IgD-negative memory B cell (primary cell): ENCODE results near the gene KRT38. TPM values are rescaled to one million over a fixed set of nuclear protein-coding genes. Genes with fewer than 3 reads are reported as not detected.

Experiments
- H3K27ac Mint-ChIP-seq, 3 donors: one replicate each; pipeline ENCODE4 v1.8.0; 2020 to 2022; ENCODE audit warnings: mild to moderate bottlenecking in 3 of 3, mixed read lengths in 3 of 3, moderate library complexity in 1 of 3
- H3K27me3 Mint-ChIP-seq: one replicate; pipeline ENCODE4 v1.8.0; 2021; ENCODE audit warnings: mixed read lengths
- H3K36me3 Mint-ChIP-seq: one replicate; pipeline ENCODE4 v1.8.0; 2020; ENCODE audit warnings: mild to moderate bottlenecking, mixed read lengths
- H3K4me1 Mint-ChIP-seq, 3 donors: one replicate each; pipeline ENCODE4 v1.8.0; 2020 to 2022; ENCODE audit warnings: mixed read lengths in 3 of 3, mild to moderate bottlenecking in 1 of 3
- H3K4me3 Mint-ChIP-seq, 4 donors: one replicate each; pipeline ENCODE4 v1.8.0; 2020 to 2022; ENCODE audit warnings: mild to moderate bottlenecking in 4 of 4, mixed read lengths in 4 of 4, moderate library complexity in 3 of 4
- H3K9me3 Mint-ChIP-seq, 3 donors: one replicate each; pipeline ENCODE4 v1.8.0; 2020 to 2021; ENCODE audit warnings: mixed read lengths in 3 of 3, mild to moderate bottlenecking in 1 of 3
- polyA plus RNA-seq: library from polyadenylated mRNA; unstranded; fragments of 300-500 nt; fragmentation: Illumina TruSeq; gene quantifications from one replicate; pipeline ENCODE4 v1.2.3, GENCODE V29; 2021

The KRT38 gene
- polyA plus RNA-seq, result not detected

DNA sequence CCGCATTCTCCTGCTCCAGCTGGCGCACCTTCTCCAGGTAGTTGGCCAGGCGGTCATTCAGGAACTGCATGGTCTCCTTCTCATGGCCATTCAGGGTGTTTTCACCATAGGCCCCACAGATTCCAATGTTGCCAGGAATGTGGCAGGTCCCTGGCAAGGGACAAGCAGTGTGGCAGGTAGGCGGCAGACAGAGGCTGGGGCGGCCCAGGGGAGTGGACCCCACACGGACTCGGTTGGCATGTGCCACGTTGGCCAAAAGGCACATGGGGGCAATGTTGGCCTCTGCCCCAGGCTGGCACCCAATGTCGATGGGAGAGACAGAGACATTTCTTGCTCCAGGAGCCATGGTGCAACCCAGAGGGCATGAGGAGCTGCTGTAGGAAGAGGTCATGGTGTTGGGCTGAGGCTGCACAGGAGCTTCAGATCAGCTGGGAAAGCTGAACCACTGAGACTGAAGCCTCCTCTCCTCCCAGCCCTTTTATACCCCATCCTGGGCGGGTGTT, at the start of gene KRT38:
TSS of gene KRT38 (minus strand) at position 453 of the 503 bp plus-strand sequence. CDS start at position 391, 62 bp downstream.
- Mint-ChIP-seq H3K4me3 (peak within 1 kb of the TSS in 1 of 4 donors; percentile 54), H3K36me3 (no peaks in the 10 kb centered on the region), H3K27me3 (peaks cover 18% of the 10 kb centered on the region), H3K4me1 (no peaks in the 10 kb centered on the region), H3K9me3 (peaks cover 0 to 2% (median 0%) of the 10 kb centered on the region in 3 donors), H3K27ac (no peak within 1 kb of the TSS)

DNA sequence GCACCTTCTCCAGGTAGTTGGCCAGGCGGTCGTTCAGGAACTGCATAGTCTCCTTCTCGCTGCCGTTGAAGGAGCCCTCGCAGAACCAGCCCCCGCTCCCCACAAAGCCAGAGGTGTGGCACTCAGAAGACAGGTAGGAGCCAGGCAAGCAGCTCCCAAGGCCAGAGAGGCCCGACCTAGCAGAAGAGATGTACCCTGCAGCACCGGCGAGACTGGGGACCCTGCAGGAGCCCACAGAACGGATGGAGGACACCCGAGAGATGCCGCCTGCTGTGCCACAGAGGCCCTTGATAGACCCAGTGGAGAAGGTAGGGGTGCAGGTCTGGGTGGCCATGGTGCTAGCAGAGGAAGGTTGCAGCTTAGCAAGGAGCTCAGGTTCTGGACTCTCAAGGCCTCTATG, 48.7 kb upstream of the KRT38 start, which contains the start of gene KRT36:
TSS of gene KRT36 (minus strand) at position 380 of the 400 bp plus-strand sequence. CDS start at position 334, 46 bp downstream.
- no peaks in the 10 kb centered on the region for H3K9me3 Mint-ChIP-seq
- H3K27ac Mint-ChIP-seq, result peak within 1 kb of the TSS in 1 of 3 donors; percentile 28
- H3K36me3 Mint-ChIP-seq, result peaks cover 2% of the 10 kb centered on the region
- peak within 1 kb of the TSS in 1 of 4 donors; percentile 83 for H3K4me3 Mint-ChIP-seq
- H3K4me1 Mint-ChIP-seq, result peaks cover 0 to 8% (median 0%) of the 10 kb centered on the region in 3 donors
- H3K27me3 Mint-ChIP-seq, result no peaks in the 10 kb centered on the region

DNA sequence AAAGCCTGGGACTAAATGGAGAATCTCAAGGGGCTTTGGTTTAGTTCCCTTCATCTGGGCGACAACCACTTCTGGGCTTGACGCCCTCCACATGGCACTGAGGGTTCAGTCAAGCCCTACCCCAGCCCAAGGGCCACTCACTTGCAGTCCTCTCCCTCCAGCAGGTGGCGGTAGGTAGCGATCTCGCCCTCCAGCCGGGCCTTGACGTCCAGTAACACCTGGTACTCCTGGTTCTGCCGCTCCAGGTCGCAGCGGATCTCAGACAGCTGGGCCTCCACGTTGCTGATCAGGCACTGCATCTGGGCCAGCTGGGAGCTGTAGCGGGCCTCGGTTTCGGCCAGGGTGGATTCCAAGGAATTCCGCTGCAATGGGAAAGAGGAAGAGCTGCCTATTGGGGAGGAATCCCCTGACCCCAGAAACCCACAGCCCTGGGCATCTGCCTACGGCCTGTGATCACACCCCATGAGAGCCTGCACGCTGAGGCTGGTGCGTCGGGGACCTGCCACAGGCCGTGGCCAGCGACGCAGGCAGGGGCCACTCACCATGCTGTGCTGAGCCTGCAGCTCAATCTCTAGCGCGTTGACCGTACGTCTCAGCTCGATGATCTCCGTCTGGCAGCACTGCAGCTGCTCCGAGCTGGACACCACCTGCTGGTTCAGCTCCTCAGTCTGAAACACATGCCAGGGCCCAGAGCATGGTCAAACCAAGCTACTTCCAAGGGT, 46.2 kb upstream of the KRT38 start:
- Mint-ChIP-seq H3K36me3 (no peaks in the 10 kb centered on the region), H3K4me1 (peaks cover 0 to 8% (median 0%) of the 10 kb centered on the region in 3 donors), H3K4me3 (no peak overlapping the region), H3K27me3 (peaks cover 4% of the 10 kb centered on the region), H3K27ac (no peak overlapping the region), H3K9me3 (no peaks in the 10 kb centered on the region)

DNA sequence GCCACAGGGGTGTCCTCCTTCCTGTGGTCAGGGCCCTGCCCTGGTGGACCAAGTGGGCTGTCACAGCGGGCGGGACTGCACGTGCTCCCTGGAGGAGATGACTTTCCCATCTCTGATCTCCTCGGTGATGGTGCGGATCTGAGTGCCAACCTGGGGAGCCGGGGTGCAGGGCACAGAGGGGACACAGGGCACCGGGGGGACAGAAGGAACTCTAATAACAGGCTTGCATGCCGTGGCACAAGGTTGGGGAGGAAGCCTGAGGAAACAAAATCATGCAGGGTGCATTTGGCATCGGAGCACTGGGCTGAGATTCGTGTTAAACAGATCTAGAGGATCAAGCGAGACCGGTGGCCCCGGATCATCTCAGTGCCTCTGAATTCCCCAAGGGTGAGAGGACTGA, 45.5 kb upstream of the KRT38 start:
- Mint-ChIP-seq H3K27ac (no peak overlapping the region), H3K4me1 (peaks cover 0 to 8% (median 0%) of the 10 kb centered on the region in 3 donors), H3K4me3 (no peak overlapping the region), H3K27me3 (peaks cover 4% of the 10 kb centered on the region), H3K9me3 (no peaks in the 10 kb centered on the region), H3K36me3 (no peaks in the 10 kb centered on the region)

DNA sequence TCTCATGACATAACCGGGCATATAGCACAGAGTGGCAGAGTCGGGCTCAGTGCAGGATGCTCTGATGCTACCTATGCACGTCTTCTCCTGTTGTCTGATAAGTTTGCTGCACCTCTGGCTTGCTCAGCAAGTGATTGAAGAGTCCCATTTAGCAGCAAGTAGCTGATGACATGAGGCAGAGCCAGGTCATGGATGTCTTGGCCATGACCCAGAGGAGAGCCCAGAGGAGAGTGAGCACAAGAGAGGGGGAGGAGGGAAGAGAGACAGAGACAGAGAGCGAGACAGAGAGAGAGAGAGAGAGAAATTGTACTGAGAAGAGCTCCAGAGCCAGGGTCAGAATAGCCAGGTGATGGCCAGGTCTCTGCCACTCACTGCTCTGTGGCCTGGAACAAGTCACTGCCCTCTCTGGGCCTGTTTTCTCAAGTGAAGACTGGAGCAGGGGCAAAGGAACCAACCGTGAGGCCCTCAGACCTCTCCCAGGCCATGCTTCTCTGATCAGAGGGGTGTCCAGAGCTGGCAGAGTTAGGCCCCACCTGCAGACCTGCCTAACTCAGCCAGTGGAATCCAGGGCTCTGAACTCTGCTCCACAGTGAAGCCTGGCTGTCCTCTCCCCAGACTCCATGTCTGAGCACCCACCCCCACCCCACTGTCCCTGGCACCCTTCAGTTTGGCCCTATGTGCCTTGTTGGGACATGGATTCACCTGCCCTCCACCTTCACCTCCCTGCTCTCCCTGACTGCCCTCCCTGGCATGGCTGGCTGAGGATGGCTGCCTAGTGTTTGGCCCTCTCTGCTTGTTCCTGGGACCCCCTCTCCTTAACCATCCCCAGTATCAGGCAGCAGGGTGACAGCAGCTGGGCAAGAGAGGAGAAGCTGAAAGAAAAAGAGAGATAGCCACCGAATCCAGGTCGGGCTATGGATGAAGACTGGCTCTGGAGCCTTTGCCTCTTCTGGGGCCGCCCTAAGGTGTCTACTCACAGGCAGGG, 44.4 kb upstream of the KRT38 start:
- H3K4me1 Mint-ChIP-seq, result peaks cover 0 to 3% (median 0%) of the 10 kb centered on the region in 3 donors
- H3K27ac Mint-ChIP-seq, result peak overlapping the region in 1 of 3 donors; percentile 47
- no peak overlapping the region for H3K4me3 Mint-ChIP-seq
- H3K9me3 Mint-ChIP-seq, result no peaks in the 10 kb centered on the region
- no peaks in the 10 kb centered on the region for H3K36me3 Mint-ChIP-seq
- H3K27me3 Mint-ChIP-seq, result peaks cover 4% of the 10 kb centered on the region

DNA sequence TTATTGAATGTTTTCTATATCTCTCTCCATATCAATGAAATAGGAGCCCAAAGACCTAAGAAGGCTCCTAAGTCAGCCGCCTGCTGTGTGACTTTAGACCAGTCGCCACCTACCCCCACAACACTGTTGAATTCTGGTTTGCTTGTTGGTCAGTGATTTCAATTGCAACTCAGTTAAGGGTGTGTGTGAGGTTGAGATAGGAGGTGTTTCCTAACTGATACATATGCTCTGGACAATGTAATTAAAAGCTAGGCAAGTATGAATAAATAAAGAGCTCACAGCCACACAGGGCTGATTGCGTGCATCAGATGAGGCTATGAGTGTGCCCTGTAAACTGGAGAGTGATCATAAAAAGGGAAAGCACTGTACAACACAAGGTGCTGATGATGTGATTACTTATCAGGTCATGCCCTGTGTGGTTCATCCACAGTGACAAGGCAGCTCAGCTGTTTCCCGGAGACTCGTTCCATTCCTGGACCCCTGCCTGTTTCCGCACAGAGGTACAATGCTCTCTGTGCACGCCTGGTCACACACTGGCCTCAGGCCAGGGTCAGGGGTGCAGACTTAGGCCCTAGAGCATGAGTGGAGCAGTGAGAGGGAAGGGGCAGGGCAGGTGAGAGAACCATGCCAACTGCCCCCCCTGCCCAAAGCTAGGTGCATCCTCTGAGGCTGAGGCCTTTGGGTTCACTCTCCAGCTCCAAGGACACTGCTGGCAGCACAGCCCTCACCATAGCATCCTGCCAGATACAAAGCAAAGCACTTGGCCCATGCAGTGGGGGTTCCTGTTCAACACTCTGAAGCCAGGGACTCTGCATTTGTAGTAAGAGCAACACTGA, 43.4 kb upstream of the KRT38 start:
- Mint-ChIP-seq H3K27me3 (peaks cover 4% of the 10 kb centered on the region), H3K27ac (peak overlapping the region in 1 of 3 donors; percentile 47), H3K9me3 (no peaks in the 10 kb centered on the region), H3K4me3 (no peak overlapping the region), H3K4me1 (peaks cover 0 to 3% (median 0%) of the 10 kb centered on the region in 3 donors), H3K36me3 (no peaks in the 10 kb centered on the region)

DNA sequence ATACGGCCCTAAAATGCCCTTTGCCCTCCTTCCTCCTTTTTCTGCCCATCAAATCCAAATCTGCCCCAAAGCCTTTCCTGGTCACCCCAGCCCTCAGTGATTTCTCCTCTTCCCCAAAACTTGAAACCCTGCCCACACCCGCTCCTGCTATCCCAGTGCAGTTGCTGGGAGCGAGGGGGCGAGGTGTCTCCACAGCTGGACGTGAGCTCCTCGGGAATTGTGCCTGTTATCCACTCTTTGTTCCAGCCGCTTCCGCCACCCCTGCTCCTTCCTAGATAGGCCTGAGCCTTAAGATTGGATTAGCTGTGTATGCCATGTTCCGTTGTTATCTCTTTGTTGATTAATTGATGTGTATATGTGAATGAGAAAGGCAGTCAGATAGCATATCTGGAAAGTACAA, 42.7 kb upstream of the KRT38 start:
- H3K27ac Mint-ChIP-seq, result no peak overlapping the region
- H3K4me1 Mint-ChIP-seq, result peaks cover 0 to 3% (median 0%) of the 10 kb centered on the region in 3 donors
- peaks cover 4% of the 10 kb centered on the region for H3K27me3 Mint-ChIP-seq
- no peaks in the 10 kb centered on the region for H3K36me3 Mint-ChIP-seq
- H3K4me3 Mint-ChIP-seq, result no peak overlapping the region
- no peaks in the 10 kb centered on the region for H3K9me3 Mint-ChIP-seq

DNA sequence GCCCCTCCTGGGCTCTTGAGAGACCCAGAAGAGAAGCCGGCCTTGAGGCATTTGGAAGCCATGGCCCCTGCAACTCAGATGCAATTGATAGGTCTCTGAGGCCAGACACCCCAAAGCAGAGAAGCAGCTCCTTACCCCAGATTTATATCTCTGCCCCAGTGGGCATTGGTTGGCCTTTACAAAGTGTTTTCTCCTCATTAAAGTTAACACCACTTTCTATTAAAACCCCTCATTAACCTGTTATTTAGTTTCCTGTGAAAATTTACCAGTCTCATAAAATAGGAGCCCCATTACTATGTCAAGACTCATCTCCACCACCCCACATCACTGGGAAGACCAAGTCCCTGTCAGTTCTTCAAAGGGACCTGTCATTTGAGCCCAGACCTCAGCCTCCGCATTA, 40.3 kb upstream of the KRT38 start, which contains the start of gene KRT35:
TSS of gene KRT35 (minus strand) at position 116 of the 400 bp plus-strand sequence. CDS start at position 62, 54 bp downstream.
- Mint-ChIP-seq H3K9me3 (no peaks in the 10 kb centered on the region), H3K36me3 (no peaks in the 10 kb centered on the region), H3K27ac (no peak within 1 kb of the TSS), H3K4me3 (no peak within 1 kb of the TSS), H3K4me1 (peaks cover 0 to 3% (median 0%) of the 10 kb centered on the region in 3 donors), H3K27me3 (peaks cover 4% of the 10 kb centered on the region)

DNA sequence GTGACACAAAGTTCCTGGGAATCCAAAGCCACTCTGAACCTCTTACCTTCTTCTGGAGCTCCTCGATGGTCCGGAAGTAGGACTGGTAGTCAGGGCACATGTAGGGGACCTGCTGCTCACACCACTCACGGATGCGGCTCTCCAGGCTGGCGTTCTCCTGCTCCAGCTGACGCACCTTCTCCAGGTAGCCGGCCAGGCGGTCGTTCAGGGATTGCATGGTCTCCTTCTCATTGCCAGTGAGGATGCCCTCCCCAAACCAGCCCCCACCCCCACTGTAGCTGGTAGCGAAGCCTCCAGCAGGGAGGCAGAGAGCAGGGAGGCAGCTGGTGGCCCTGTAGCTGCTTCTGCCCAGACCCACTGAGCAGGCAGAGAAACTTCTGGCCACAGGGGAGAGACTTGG, 39.8 kb upstream of the KRT38 start:
- Mint-ChIP-seq H3K4me3 (no peak overlapping the region), H3K27ac (no peak overlapping the region), H3K27me3 (peaks cover 4% of the 10 kb centered on the region), H3K9me3 (no peaks in the 10 kb centered on the region), H3K4me1 (peaks cover 0 to 3% (median 0%) of the 10 kb centered on the region in 3 donors), H3K36me3 (no peaks in the 10 kb centered on the region)

DNA sequence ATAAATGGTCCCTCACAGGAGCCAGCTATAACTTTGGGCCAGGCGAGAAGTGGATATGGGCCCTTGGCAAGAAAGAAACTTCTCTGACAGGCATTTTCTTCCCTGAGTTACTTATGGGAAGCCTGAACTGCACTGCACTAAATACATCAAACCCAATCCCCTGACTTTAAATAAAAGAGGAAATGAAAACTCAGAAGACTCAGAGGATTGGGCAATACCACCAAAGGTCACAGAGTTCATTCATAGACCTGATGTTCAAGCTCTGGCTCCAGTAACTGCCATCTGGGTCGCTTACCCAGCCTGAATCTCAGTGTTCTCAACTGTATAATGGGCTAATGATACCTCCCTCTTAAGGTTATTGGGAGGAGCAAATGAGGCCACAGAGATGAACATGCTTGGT, 39.4 kb upstream of the KRT38 start:
- Mint-ChIP-seq H3K27me3 (peaks cover 4% of the 10 kb centered on the region), H3K9me3 (no peaks in the 10 kb centered on the region), H3K4me3 (no peak overlapping the region), H3K4me1 (peaks cover 0 to 3% (median 0%) of the 10 kb centered on the region in 3 donors), H3K36me3 (no peaks in the 10 kb centered on the region), H3K27ac (no peak overlapping the region)

DNA sequence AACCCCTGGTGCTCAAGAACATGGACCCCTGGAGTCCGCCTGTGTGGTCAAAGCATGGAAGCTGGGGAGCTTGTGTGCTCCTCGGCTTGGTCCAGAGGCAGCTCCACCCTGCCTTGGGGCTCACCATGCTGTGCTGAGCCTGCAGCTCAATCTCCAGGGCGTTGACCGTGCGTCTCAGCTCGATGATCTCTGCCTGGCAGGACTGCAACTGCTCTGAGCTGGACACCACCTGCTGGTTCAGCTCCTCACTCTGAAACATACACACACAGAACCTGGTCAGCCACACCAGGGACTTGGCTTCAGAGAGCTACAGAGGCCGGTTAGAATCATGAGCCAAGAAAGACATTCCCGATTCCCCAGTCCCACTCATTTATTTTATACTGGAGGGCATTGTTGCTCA, 37.5 kb upstream of the KRT38 start:
- H3K27me3 Mint-ChIP-seq, result peaks cover 2% of the 10 kb centered on the region
- peaks cover 0 to 3% (median 0%) of the 10 kb centered on the region in 3 donors for H3K4me1 Mint-ChIP-seq
- H3K36me3 Mint-ChIP-seq, result no peaks in the 10 kb centered on the region
- peak overlapping the region in 1 of 4 donors; percentile 38 for H3K4me3 Mint-ChIP-seq
- H3K9me3 Mint-ChIP-seq, result no peaks in the 10 kb centered on the region
- no peak overlapping the region for H3K27ac Mint-ChIP-seq

DNA sequence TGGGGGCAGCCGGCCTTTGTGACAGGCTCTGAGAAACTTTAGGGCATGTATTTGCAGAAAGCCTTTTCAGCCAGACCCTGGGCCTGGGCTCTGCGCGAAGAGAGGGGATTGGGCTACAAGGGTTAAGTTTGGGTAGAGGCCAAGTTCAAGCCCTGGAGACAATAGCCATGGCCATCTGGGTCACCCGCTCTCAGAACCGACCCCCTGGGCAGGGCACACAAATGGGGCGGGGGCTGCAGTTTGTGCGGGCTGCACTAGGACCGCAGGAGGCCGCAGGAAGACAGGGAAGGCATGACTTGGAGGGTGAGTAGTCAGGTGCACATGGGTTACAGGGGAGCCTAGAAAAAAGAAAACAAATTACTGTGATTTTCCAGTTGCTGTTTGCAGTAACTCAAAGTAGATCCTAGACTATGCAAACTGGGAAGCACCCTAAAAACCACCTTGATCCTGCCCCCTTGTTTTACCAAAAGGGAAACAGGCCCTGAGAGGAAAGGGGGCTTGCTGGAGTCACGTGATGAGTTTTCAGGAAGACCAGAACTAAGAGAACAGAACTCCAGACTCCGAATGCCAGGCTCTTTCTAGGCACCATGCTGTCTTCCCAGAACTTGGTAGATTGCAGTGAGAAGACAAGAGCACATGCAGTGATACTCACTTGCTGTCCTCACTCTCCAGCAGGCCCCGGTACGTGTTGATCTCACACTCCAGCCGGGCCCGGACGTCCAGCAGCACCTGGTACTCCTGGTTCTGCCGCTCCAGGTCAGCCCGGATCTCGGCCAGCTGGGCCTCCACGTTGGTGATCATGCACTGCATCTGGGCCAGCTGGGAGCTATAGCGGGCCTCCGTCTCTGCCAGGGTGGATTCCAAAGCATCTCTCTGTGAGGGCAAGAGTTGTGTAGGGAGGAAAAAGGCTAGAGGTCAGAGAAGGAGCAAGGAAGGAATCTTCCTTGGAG, 36.4 kb upstream of the KRT38 start:
- H3K4me3 Mint-ChIP-seq, result no peak overlapping the region
- H3K9me3 Mint-ChIP-seq, result peaks cover 0 to 2% (median under 1%) of the 10 kb centered on the region in 3 donors
- H3K4me1 Mint-ChIP-seq, result peaks cover 0 to 3% (median 0%) of the 10 kb centered on the region in 3 donors
- H3K27ac Mint-ChIP-seq, result no peak overlapping the region
- H3K27me3 Mint-ChIP-seq, result peaks cover 2% of the 10 kb centered on the region
- no peaks in the 10 kb centered on the region for H3K36me3 Mint-ChIP-seq

DNA sequence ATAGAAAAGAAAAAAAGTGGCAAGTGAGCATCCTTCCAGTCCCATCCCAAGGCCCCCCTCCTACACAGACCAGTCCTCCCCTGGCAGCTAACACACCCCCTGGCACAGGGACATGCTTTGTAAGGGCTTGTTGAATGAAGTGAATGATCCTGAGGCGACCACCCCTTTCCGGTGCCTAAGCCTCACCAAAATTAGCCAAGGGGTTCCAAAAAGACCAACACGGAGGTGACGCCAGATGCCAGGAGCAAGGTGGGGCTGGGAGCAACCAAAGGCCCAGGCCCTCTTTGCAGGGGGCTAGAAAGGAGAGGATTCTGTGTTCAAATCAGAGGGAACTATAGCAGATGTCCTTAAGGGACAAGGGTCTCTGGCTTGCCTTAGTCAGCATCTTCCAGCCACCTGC, 34.6 kb upstream of the KRT38 start:
- H3K4me1 Mint-ChIP-seq, result peaks cover 0 to 3% (median 0%) of the 10 kb centered on the region in 3 donors
- H3K36me3 Mint-ChIP-seq, result no peaks in the 10 kb centered on the region
- peaks cover 0 to 11% (median 2%) of the 10 kb centered on the region in 3 donors for H3K9me3 Mint-ChIP-seq
- H3K27me3 Mint-ChIP-seq, result peaks cover 2% of the 10 kb centered on the region
- no peak overlapping the region for H3K27ac Mint-ChIP-seq
- H3K4me3 Mint-ChIP-seq, result no peak overlapping the region
